OCI-LY1 (cell line): ENCODE results near the gene SYPL1.

Experiments used
- EZH2 ChIP-seq: fragments of 200-600 bp; sonication (generic), shearing (Covaris generic); IDR thresholded peaks from 2 replicates; pipeline ENCODE4 v1.8.0; 2017; ENCODE audit warnings: borderline replicate concordance, mixed run types, mild to moderate bottlenecking, antibody characterized with exemption, low read length, moderate library complexity, mixed read lengths
- TF ChIP-seq, protein P1 (sequence below): fragments of 200-600 bp; sonication (generic), shearing (Covaris generic); IDR thresholded peaks from 2 replicates; pipeline ENCODE4 v1.5.1; 2017; ENCODE audit warnings: mild to moderate bottlenecking, antibody characterized with exemption, low read length, moderate library complexity, mixed read lengths

DNA sequence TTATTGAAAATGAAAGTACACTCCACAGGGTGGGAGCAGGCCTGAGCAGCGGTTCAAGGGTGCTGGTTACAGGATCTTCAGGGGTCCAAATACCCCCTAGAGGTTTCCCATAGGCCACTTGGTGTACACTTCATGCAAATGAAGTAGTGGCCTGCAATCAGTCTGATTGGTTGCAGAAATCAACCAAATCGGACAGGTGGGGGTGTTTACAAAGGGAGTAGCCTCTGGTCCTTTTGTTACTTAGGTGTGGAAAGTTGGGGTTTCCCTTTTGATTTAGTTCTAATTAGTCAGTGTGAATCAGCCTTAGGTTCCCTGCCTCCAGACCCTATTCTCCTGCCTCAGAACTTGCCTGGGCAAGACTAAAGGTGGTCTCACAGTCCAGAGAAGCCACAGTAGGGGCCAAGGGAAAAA is 49.6 kb downstream of the SYPL1 start:
- TF ChIP-seq, protein P1, sequence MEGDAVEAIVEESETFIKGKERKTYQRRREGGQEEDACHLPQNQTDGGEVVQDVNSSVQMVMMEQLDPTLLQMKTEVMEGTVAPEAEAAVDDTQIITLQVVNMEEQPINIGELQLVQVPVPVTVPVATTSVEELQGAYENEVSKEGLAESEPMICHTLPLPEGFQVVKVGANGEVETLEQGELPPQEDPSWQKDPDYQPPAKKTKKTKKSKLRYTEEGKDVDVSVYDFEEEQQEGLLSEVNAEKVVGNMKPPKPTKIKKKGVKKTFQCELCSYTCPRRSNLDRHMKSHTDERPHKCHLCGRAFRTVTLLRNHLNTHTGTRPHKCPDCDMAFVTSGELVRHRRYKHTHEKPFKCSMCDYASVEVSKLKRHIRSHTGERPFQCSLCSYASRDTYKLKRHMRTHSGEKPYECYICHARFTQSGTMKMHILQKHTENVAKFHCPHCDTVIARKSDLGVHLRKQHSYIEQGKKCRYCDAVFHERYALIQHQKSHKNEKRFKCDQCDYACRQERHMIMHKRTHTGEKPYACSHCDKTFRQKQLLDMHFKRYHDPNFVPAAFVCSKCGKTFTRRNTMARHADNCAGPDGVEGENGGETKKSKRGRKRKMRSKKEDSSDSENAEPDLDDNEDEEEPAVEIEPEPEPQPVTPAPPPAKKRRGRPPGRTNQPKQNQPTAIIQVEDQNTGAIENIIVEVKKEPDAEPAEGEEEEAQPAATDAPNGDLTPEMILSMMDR: no peak
- no peak for TF ChIP-seq EZH2
